Neural cell (in vitro differentiated cells): Measurements from ENCODE around the gene FZD8. TPM values are rescaled to one million over a fixed set of nuclear protein-coding genes. Genes with fewer than 3 reads are reported as not detected.

ENCODE experiments used
- H2AFZ ChIP-seq: fragments of 200-600, 300-800 bp; sonication (generic), shearing (Covaris generic); 2 replicates; pipeline ENCODE4 v1.6.0; 2014; ENCODE audit warnings: low read depth, mild to moderate bottlenecking, antibody characterized with exemption, low read length, moderate library complexity
- H3F3A ChIP-seq: fragments of 200-600 bp; shearing (Covaris generic); 2 replicates; pipeline ENCODE4 v1.6.1; 2016; ENCODE audit warnings: mild to moderate bottlenecking, moderate library complexity, mixed read lengths, antibody characterized with exemption, low read length; ENCODE audit not compliant: insufficient read depth, poor library complexity, severe bottlenecking
- H3K27ac ChIP-seq: fragments of 200-600, 300-800 bp; sonication (generic), shearing (Covaris generic); 2 replicates; pipeline ENCODE4 v1.5.1; 2014; ENCODE audit warnings: mild to moderate bottlenecking, low read length, moderate library complexity
- H3K27me3 ChIP-seq: fragments of 300-800, 200-600 bp; sonication (generic), shearing (Covaris generic); 2 replicates; pipeline ENCODE4 v1.6.0; 2014; ENCODE audit warnings: mild to moderate bottlenecking, low read depth, low read length, moderate library complexity; ENCODE audit not compliant: insufficient read depth
- H3K36me3 ChIP-seq: fragments of 300-800, 200-600 bp; sonication (generic), shearing (Covaris generic); 2 replicates; pipeline ENCODE4 v1.5.1; 2014; ENCODE audit warnings: mild to moderate bottlenecking, antibody characterized with exemption, low read length, moderate library complexity; ENCODE audit not compliant: insufficient read depth
- H3K4me2 ChIP-seq: fragments of 300-800, 200-600 bp; sonication (generic), shearing (Covaris generic); 2 replicates; pipeline ENCODE4 v1.6.0; 2014; ENCODE audit warnings: mild to moderate bottlenecking, low read length
- H3K4me3 ChIP-seq: fragments of 300-800, 200-600 bp; sonication (generic), shearing (Covaris generic); 2 replicates; pipeline ENCODE4 v1.5.1; 2014; ENCODE audit warnings: mild to moderate bottlenecking, low read length, moderate library complexity
- H3K79me2 ChIP-seq: fragments of 200-600 bp; shearing (Covaris generic); replicated peaks from 2 replicates; pipeline ENCODE4 v1.6.0; 2014; ENCODE audit warnings: mild to moderate bottlenecking, low read length, moderate library complexity; ENCODE audit not compliant: insufficient read depth
- H3K9ac ChIP-seq: fragments of 300-800, 200-600 bp; sonication (generic), shearing (Covaris generic); 2 replicates; pipeline ENCODE4 v1.6.1; 2016; ENCODE audit warnings: mild to moderate bottlenecking, low read length, mixed read lengths
- H3K9me2 ChIP-seq: fragments of 200-600 bp; shearing (Covaris generic); 2 replicates; pipeline ENCODE4 v1.6.1; 2016; ENCODE audit warnings: mild to moderate bottlenecking, low read length, mixed read lengths; ENCODE audit not compliant: insufficient read depth
- H3K9me3 ChIP-seq: fragments of 200-600, 300-800 bp; sonication (generic), shearing (Covaris generic); 2 replicates; pipeline ENCODE4 v1.6.1; 2016; ENCODE audit warnings: mild to moderate bottlenecking, mixed run types, low read length, moderate library complexity, mixed read lengths
- H4K20me1 ChIP-seq: fragments of 200-600 bp; shearing (Covaris generic); 2 replicates; pipeline ENCODE4 v1.6.1; 2016; ENCODE audit warnings: mild to moderate bottlenecking, mixed run types; ENCODE audit not compliant: insufficient read depth
- EP300 ChIP-seq: fragments of 450-650 bp; conservative IDR thresholded peaks from 2 replicates; pipeline ENCODE4 v1.6.1; 2014; ENCODE audit warnings: antibody characterized with exemption, mild to moderate bottlenecking, moderate library complexity; ENCODE audit not compliant: poor library complexity, severe bottlenecking
- EZH2 ChIP-seq: fragments of 200-600, 300-800 bp; shearing (Covaris generic), sonication (generic); IDR thresholded peaks from 2 replicates; pipeline ENCODE4 v1.6.1; 2014; ENCODE audit warnings: antibody characterized with exemption, low read length, borderline replicate concordance, mild to moderate bottlenecking; ENCODE audit not compliant: insufficient read depth, poor library complexity, severe bottlenecking
- MXI1 ChIP-seq: fragments of 450-650 bp; conservative IDR thresholded peaks from 2 replicates; pipeline ENCODE4 v1.6.1; 2014; ENCODE audit warnings: antibody characterized with exemption, mild to moderate bottlenecking; ENCODE audit not compliant: poor library complexity, severe bottlenecking
- POLR2AphosphoS5 ChIP-seq: IDR thresholded peaks from 2 replicates; pipeline ENCODE4 v1.6.1; 2012
- RAD21 ChIP-seq: fragments of 450-650 bp; conservative IDR thresholded peaks from 2 replicates; pipeline ENCODE4 v1.6.1; 2014; ENCODE audit warnings: antibody characterized with exemption, mild to moderate bottlenecking, moderate library complexity
- SMC3 ChIP-seq: fragments of 450-650 bp; conservative IDR thresholded peaks from 2 replicates; pipeline ENCODE4 v1.6.1; 2014; ENCODE audit warnings: antibody characterized with exemption, mild to moderate bottlenecking, moderate library complexity; ENCODE audit not compliant: poor library complexity
- TAF1 ChIP-seq: IDR thresholded peaks from 2 replicates; pipeline ENCODE4 v1.6.1; 2012; ENCODE audit warnings: low read depth
- polyA plus RNA-seq: library from polyadenylated mRNA; depleted of rRNA; stranded (reverse); fragments of >200 nt; gene quantifications from 2 replicates; pipeline ENCODE4 v1.2.3, GENCODE V29; 2014
- TF ChIP-seq, protein P1 (sequence below): IDR thresholded peaks from 2 replicates; pipeline ENCODE4 v1.6.1; 2012; ENCODE audit warnings: borderline replicate concordance
- TF ChIP-seq, protein P2 (sequence below): fragments of 450-650 bp; IDR thresholded peaks from 2 replicates; pipeline ENCODE4 v1.5.1; 2014; ENCODE audit warnings: antibody characterized with exemption, mild to moderate bottlenecking, moderate library complexity; ENCODE audit not compliant: poor library complexity, severe bottlenecking

FZD8 gene
- polyA plus RNA-seq, 1 donor from 2014 or later: 1.6 TPM

DNA sequence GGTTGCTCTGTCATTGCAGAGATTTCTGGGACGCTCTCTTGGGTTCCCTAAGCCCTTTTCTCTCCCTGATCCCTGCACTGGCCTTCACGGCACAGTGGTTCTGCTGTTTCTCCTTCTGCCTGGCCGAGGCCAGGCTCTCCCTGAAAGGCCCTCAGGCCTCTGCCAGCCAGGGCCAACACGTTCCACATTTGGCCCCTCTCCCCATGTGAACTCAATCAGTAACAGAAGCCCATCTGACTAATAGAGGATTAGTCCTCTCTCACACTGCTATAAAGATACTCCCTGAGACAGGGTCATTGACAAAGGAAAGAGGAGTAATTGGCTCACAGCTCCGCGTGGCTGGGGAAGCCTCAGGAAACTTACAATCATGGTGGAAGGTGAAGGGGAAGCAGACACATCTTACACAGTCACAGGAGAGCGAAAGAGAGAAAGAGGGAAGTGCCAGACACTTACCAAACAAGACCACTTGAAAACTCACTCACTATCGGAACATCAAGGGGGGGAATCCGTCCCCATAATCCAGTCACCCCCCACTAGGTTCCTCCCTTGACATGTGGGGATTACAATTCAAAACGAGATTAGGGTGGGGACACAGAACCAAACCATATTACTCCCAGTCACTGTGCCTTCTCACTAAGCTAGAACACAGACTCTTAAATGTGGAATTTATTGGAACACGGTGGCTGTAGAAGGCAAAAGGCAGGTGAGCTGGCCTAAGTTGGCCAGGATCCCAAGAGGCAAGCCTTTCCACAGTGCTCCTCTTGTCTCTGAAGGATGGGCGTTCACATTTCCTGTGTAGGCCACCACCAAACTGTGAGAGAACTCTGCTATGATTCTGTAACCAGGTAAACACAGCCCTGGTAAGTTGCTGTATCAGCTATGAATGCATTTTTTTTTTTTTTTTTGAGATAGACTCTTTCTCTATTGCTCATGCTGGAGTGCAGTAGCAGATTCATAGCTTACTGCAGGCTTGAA lies 8.8 kb downstream of the FZD8 start:
- Histone ChIP-seq H3K9me3 (no peaks in the 10 kb centered on the region), H4K20me1 (no peaks in the 10 kb centered on the region), H2AFZ (no peak overlapping the region), H3K27me3 (peaks cover 4% of the 10 kb centered on the region), H3K4me3 (no peak overlapping the region), H3K9me2 (no peaks in the 10 kb centered on the region), H3K27ac (no peak overlapping the region), H3K79me2 (no peaks in the 10 kb centered on the region), H3K36me3 (no peaks in the 10 kb centered on the region), H3K4me2 (no peak overlapping the region), H3K9ac (no peak overlapping the region), H3F3A (peaks cover 6% of the 10 kb centered on the region)
- TF ChIP-seq SMC3 (no peak), EP300 (no peak), MXI1 (no peak), EZH2 (no peak), TAF1 (no peak), POLR2AphosphoS5 (no peak), RAD21 (no peak)
- TF ChIP-seq, protein P1, sequence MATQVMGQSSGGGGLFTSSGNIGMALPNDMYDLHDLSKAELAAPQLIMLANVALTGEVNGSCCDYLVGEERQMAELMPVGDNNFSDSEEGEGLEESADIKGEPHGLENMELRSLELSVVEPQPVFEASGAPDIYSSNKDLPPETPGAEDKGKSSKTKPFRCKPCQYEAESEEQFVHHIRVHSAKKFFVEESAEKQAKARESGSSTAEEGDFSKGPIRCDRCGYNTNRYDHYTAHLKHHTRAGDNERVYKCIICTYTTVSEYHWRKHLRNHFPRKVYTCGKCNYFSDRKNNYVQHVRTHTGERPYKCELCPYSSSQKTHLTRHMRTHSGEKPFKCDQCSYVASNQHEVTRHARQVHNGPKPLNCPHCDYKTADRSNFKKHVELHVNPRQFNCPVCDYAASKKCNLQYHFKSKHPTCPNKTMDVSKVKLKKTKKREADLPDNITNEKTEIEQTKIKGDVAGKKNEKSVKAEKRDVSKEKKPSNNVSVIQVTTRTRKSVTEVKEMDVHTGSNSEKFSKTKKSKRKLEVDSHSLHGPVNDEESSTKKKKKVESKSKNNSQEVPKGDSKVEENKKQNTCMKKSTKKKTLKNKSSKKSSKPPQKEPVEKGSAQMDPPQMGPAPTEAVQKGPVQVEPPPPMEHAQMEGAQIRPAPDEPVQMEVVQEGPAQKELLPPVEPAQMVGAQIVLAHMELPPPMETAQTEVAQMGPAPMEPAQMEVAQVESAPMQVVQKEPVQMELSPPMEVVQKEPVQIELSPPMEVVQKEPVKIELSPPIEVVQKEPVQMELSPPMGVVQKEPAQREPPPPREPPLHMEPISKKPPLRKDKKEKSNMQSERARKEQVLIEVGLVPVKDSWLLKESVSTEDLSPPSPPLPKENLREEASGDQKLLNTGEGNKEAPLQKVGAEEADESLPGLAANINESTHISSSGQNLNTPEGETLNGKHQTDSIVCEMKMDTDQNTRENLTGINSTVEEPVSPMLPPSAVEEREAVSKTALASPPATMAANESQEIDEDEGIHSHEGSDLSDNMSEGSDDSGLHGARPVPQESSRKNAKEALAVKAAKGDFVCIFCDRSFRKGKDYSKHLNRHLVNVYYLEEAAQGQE: no peak
- TF ChIP-seq, protein P2, sequence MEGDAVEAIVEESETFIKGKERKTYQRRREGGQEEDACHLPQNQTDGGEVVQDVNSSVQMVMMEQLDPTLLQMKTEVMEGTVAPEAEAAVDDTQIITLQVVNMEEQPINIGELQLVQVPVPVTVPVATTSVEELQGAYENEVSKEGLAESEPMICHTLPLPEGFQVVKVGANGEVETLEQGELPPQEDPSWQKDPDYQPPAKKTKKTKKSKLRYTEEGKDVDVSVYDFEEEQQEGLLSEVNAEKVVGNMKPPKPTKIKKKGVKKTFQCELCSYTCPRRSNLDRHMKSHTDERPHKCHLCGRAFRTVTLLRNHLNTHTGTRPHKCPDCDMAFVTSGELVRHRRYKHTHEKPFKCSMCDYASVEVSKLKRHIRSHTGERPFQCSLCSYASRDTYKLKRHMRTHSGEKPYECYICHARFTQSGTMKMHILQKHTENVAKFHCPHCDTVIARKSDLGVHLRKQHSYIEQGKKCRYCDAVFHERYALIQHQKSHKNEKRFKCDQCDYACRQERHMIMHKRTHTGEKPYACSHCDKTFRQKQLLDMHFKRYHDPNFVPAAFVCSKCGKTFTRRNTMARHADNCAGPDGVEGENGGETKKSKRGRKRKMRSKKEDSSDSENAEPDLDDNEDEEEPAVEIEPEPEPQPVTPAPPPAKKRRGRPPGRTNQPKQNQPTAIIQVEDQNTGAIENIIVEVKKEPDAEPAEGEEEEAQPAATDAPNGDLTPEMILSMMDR: no peak

DNA sequence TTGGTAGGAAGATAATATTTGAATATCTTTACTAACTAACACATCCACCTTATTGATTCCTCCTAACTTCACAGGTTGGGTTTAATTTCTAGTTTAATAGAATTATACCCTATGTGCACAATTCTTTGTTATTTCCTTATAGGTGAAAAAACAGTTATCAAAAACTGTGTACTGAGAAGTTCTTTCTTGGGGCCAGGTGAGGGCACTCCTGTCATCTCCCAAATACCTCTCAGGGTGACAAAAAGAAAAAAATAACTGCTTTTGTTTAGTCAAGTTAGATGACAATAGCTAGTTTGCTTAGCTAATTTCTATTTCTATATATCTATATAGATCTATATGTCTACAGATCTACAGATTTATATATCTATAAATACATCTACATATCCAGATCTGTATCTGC lies 10.1 kb downstream of the FZD8 start:
- no peaks in the 10 kb centered on the region for H3F3A ChIP-seq
- no peaks in the 10 kb centered on the region for H3K9me2 ChIP-seq
- no peak overlapping the region for H3K27ac ChIP-seq
- H3K36me3 ChIP-seq: no peaks in the 10 kb centered on the region
- no peak overlapping the region for H2AFZ ChIP-seq
- H3K4me3 ChIP-seq: no peak overlapping the region
- no peaks in the 10 kb centered on the region for H3K9me3 ChIP-seq
- H3K4me2 ChIP-seq: no peak overlapping the region
- no peaks in the 10 kb centered on the region for H4K20me1 ChIP-seq
- TF ChIP-seq EZH2 (no peak), EP300 (no peak), SMC3 (no peak), TAF1 (no peak), POLR2AphosphoS5 (no peak), RAD21 (no peak), MXI1 (no peak)
- TF ChIP-seq, protein P1: no peak
- TF ChIP-seq, protein P2: no peak
- H3K9ac ChIP-seq: no peak overlapping the region
- H3K79me2 ChIP-seq: no peaks in the 10 kb centered on the region
- H3K27me3 ChIP-seq: no peaks in the 10 kb centered on the region
